Mononuclear cell (primary cell): ENCODE results near the gene INPP5A. TPM values are rescaled to one million over a fixed set of nuclear protein-coding genes. Genes with fewer than 3 reads are reported as not detected.

Source experiments
- H3K27me3 ChIP-seq: 2 replicates; pipeline ENCODE4 v1.6.0; 2011; ENCODE audit warnings: low read length, control low read depth; ENCODE audit not compliant: insufficient read depth
- H3K4me1 ChIP-seq: 2 replicates; pipeline ENCODE4 v1.5.1; 2011; ENCODE audit warnings: mild to moderate bottlenecking, low read length, control low read depth; ENCODE audit not compliant: insufficient read depth
- H3K4me3 ChIP-seq: 2 replicates; pipeline ENCODE4 v1.5.1; 2011; ENCODE audit warnings: mild to moderate bottlenecking, low read length, moderate library complexity
- H3K9me3 ChIP-seq: 2 replicates; pipeline ENCODE4 v1.5.1; 2011; ENCODE audit warnings: low read depth, mild to moderate bottlenecking, control low read depth, low read length
- total RNA-seq: library from RNA; depleted of rRNA; stranded (reverse); fragments of >200 nt; gene quantifications from one replicate; pipeline ENCODE4 v1.2.3, GENCODE V29; 2012

INPP5A gene
- total RNA-seq, 1 donor, result 18.6 TPM

- H3K4me3 ChIP-seq, result no peak overlapping the region
- no peaks in the 10 kb centered on the region for H3K27me3 ChIP-seq
- H3K4me1 ChIP-seq, result peaks cover 21% of the 10 kb centered on the region
- H3K9me3 ChIP-seq, result no peaks in the 10 kb centered on the region
These were observed 77.1 kb downstream of the INPP5A start for GRCh38 chr10:132614431-132615340.

DNA sequence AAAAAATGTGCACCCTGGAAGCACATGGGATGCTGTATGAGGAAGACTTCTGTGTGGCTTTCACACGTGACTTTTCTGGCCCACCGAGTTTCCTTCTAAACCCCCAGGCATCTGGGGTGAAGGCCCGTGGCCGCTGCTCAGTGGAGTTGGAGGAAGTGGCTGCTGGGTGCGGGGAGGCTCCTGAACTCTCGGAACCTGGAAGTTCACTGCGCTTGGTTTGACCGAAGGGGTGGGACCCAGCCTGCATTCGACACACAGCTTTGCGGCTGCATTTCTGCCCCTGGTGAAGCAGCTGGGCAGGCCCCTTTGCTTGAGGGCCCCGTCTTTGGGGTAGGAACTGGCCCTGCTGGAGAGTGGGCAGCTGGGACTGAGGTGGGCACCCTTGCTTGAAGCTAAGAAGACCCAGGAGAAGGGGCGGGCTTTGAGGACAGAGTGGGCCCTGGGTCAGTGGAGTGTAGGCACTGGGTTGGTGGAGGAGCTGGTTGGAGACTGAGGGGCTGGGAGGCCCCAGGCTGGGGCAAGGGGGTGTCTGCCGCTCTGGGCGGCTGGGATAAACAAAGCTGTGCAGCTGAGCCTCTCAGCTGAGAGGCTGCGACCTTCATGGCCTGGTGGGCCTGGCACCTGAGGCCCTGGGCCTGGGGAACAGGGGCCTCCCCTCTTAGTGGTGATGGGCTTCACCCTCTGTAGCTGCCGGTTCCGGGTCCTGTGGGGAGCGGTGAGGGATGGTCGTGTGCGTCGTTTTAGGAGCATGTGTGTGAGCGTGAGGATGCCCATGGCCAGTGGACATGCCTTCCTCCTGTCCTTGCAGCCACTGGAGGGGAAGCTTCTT lies 78.0 kb downstream of the INPP5A start:
- Histone ChIP-seq H3K4me3 (no peak overlapping the region), H3K4me1 (peaks cover 21% of the 10 kb centered on the region), H3K27me3 (no peaks in the 10 kb centered on the region), H3K9me3 (peaks cover 5% of the 10 kb centered on the region)

DNA sequence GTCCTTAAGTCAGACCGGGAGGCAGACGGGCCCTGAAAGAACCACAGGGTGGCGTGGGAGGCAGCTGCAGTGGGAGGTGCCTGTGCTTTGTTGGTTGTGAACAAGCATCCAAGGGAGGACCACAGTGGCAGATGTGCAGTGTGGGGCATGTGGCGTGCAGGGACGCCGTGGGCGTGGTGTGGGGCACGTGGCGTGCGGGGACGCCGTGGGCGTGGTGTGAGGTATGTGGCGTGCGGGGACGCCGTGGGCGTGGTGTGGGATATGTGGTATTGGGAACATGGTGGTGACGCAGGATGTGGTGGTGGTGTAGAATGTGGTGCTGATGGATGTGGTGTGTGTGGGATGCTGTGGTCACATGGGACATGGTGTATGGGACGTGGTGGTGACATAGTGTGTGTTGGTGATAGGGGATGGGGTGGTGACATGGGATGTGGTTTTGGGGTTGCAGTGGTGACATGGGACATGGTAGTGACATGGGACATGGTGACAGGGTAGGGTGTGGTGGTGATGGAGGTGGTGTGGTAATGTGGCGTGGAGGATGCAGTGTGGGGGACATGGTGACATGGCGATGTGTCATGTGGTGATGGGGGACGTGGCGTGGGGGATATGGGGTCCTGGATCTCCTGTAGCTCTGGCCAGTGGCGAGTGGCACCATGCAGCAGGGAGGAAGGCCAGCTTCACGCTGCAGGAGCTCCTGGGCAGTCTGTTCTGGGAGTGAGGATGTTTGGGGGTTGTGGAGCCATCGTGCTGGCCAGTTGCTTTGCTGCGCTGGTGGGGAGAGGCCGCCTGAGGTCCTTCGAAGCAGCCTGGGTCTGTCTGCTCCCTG lies 78.8 kb downstream of the INPP5A start:
- Histone ChIP-seq H3K4me3 (no peak overlapping the region), H3K9me3 (peaks cover 8% of the 10 kb centered on the region), H3K4me1 (peaks cover 21% of the 10 kb centered on the region), H3K27me3 (no peaks in the 10 kb centered on the region)

DNA sequence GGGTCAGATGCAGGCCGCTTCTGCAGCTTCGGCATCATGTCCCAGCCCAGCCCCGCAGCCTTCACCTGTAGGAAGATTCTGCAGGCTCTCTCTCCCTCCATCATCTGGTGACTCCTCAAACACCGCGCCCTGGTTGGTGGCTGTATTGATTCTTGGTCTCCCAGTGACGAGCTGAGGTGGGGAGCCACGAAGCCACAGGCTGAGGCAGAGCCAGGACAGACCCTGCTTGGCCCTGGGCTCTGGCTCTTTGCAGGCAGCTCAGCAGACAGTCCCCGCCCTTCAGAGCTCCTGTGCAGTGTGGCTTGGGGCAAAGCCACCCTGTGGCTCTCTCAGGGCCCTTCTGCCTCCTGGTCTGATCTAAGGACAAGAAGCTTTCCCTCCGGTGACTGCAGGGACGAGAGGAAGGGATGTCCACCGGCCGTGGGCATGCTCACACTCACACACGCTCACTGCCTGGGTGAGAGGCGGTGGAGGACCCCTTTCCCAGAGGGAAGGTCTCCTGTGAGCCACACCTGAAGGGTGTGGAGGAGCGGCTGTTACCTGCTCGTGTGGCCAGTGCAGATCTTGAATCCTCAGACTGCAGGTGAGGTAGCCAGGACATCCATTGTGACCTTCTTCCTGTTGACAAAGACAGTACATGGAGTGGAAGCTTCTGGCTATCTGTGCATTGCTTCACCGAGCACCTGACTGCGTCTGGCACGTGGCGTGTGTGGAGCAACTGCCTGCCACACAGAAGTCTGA lies 79.6 kb downstream of the INPP5A start:
- Histone ChIP-seq H3K27me3 (no peaks in the 10 kb centered on the region), H3K4me3 (no peak overlapping the region), H3K9me3 (peaks cover 13% of the 10 kb centered on the region), H3K4me1 (peaks cover 21% of the 10 kb centered on the region)

- Histone ChIP-seq H3K9me3 (peaks cover 13% of the 10 kb centered on the region), H3K4me3 (no peak overlapping the region), H3K27me3 (no peaks in the 10 kb centered on the region), H3K4me1 (peaks cover 21% of the 10 kb centered on the region)
These were observed 80.1 kb downstream of the INPP5A start for GRCh38 chr10:132617737-132618052.

DNA sequence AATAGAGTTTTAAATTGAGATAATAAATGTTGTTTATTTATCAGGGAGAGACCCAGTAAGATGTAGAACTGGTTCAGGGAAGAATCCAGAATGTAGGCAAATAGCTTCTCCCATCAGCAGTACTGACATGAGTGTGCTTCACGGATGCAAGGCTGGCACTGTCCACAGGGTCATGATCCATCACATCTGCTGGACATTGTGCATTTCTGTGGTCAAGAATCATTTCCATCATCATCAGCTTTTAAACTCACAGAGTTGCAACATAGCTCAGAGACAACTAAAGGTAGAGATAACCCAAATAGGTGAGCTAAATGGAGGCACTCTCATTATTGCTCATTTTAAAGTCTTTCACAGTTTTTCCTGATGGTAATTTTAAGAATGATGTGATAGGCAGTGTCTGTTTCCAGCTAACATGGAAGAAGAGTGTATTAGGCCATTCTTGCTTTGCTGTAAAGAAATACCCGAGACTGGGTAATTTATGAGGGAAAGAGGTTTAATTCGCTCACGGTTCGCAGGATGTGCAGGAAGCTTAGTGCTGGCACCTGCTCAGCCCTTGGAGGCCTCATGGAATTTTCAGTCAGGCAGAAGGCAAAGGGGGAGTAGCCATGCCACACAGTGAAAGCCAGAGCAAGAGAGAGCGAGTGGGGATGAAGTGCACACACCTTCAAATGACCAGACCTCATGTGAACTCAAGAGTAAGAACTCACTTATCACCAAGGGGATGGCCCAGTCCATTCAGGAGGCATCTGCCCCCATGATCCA lies 80.8 kb downstream of the INPP5A start:
- Histone ChIP-seq H3K27me3 (no peaks in the 10 kb centered on the region), H3K4me1 (peaks cover 21% of the 10 kb centered on the region), H3K9me3 (peaks cover 13% of the 10 kb centered on the region), H3K4me3 (no peak overlapping the region)

DNA sequence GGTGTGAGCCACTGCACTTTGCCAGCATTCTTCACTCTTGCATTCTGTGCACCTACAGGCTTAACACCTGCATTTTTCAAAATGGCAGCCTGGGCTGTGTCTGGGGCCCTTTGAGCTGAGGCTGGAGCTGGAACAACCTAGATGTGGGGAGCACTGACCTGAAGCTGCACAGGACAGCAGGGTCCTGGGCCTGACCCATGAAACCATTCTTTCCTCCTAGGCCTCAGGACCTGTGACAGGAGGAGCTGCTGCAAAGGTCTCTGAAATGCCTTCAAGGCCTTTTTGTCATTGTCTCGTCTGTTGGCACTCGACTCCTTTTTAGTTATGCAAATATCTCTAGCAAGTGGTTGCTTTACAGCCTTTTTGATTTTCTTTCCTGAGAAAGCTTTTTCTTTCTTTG lies 82.3 kb downstream of the INPP5A start:
- Histone ChIP-seq H3K9me3 (peaks cover 13% of the 10 kb centered on the region), H3K27me3 (no peaks in the 10 kb centered on the region), H3K4me3 (no peak overlapping the region)

GRCh38 chr10:132624061-132624846 lies 86.7 kb downstream of the INPP5A start:
- Histone ChIP-seq H3K27me3 (no peaks in the 10 kb centered on the region), H3K4me1 (peaks cover 19% of the 10 kb centered on the region), H3K4me3 (no peak overlapping the region), H3K9me3 (peaks cover 13% of the 10 kb centered on the region)

More for the DNA sequence above, 82.3 kb downstream of the INPP5A start:
- peaks cover 17% of the 10 kb centered on the region for H3K4me1 ChIP-seq

DNA sequence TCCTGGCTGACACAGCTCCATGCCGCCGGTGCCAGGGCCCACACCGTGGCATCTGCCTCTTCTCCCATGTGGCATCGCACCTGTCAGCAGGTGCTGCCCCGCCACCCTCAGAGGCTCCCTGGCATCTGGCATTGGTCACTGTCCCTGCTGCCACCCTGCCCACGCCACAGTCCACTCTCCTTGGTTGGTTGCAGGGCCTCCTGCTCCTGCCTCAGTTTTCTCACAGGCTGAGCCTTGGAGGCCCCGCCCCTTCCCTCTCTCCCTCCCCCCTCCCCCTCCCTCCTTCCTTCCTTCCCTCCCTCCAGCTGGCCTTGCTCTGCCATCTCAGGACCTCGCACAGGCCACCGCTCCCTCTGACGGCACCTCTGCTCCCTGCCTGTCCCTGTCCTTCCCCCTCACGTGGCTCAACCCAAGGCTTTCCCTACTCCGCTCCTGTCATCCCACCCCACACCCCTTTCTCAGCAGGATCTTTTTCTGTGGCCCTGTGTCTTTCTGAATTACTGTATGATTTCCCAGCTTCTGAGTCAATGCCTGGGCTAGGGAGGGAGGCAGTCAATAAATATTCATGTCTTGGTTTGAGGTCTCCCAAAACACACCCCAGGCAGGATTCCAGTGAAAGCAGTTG lies 87.4 kb downstream of the INPP5A start:
- H3K27me3 ChIP-seq, result no peaks in the 10 kb centered on the region
- peaks cover 23% of the 10 kb centered on the region for H3K4me1 ChIP-seq
- H3K4me3 ChIP-seq, result no peak overlapping the region
- peaks cover 13% of the 10 kb centered on the region for H3K9me3 ChIP-seq

DNA sequence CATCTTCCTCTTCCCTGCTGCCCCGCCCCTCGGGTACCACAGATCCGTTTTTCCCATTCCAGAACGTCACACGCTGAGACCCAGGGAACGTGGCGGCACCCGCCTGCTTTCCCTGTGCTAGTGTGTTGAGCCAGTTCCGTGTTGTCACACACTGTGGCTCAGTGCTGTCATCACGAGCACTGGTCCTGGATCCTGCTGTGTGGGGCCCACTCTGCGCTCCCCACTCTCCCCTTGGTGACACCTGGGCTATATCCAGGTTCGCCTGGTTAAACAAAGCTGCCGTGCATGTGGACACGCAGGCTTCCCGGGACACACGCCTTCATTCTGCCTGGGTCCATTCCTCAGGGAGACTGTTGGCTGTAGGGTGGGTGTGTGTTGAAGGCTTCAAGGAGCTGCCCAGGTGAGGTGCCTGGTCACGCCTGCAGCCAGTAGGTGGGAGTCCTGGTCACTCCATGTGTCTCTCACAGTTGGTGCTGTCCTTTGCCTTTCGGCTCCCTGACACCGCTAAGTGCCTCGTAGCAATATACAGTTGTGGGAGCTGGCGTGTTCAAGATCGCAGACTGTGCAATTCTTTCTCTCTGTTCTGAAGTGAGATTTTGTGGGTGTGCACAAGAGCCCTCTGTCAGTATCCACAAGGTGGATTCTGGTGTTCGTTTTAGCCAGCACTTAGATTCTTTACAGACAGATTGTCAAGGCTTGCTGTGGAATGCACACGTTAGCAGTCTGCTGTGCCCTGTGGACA lies 88.6 kb downstream of the INPP5A start:
- Histone ChIP-seq H3K27me3 (no peaks in the 10 kb centered on the region), H3K9me3 (peaks cover 5% of the 10 kb centered on the region), H3K4me1 (peaks cover 23% of the 10 kb centered on the region), H3K4me3 (no peak overlapping the region)

GRCh38 chr10:132626761-132627665 lies 89.4 kb downstream of the INPP5A start:
- Histone ChIP-seq H3K9me3 (peaks cover 2% of the 10 kb centered on the region), H3K4me3 (no peak overlapping the region), H3K27me3 (no peaks in the 10 kb centered on the region), H3K4me1 (peaks cover 23% of the 10 kb centered on the region)
